ENCODE measurements around the gene HES5. TPM values are rescaled to one million over a fixed set of nuclear protein-coding genes. Genes with fewer than 3 reads are reported as not detected.

The HES5 gene
- total and polyA plus RNA-seq, 2 donors (not counting 1 experiment from before 2014, with no cell fraction given), result not detected

DNA sequence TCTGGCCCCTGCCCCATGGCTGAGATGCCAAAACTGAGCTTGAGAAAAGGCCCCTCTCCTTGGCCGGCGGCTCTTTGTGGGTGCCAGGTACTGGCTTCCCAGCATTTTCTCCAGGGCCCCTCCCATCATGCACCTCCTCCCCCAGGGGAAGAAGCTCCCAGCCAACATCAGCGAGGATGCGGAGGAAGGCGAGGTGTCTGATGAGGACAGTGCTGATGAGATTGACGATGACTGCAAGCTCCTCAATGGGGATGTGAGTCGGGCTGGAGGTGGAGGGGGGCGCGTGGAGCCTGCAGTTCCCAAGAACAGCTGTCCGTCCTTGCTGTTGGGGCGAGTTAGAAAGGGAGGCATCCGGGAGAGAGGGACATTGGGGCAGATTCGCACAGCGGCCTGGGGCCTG is 40.4 kb downstream of the HES5 start:
- Histone ChIP-seq H3K4me1 (ENCODE audit: control insufficient read depth, extremely low read depth, insufficient read depth, low read length) (no peaks in the 10 kb centered on the region), H3K79me2 (ENCODE audit: control insufficient read depth, insufficient read depth, low read length) (no peaks in the 10 kb centered on the region), H4K20me1 (ENCODE audit: control insufficient read depth, extremely low read depth, insufficient read depth, low read length) (no peaks in the 10 kb centered on the region), H3K4me2 (ENCODE audit: extremely low read depth, insufficient read depth, low read length) (no peak overlapping the region), H3K9me3 (ENCODE audit: control insufficient read depth, insufficient read depth, low read depth, low read length) (no peaks in the 10 kb centered on the region), H3K36me3 (ENCODE audit: control insufficient read depth, insufficient read depth, low read length) (no peaks in the 10 kb centered on the region), H3K4me3 (replicated peaks in 1 of 4; ENCODE audit: control extremely low read depth in 1 of 4, insufficient read depth in 1 of 4, low read depth in 3 of 4, low read length in 4 of 4) (no peak overlapping the region), H3K27me3 (ENCODE audit: control insufficient read depth, insufficient read depth, low read length) (no peaks in the 10 kb centered on the region), H3K27ac (ENCODE audit: insufficient read depth, low read length) (no peak overlapping the region), H3K9ac (ENCODE audit: insufficient read depth, low read length) (no peak overlapping the region), H2AFZ (ENCODE audit: low read length) (no peak overlapping the region)
- no peak for DNase-seq (ENCODE audit: low read depth in 2 of 2)
- TF ChIP-seq, protein P1, sequence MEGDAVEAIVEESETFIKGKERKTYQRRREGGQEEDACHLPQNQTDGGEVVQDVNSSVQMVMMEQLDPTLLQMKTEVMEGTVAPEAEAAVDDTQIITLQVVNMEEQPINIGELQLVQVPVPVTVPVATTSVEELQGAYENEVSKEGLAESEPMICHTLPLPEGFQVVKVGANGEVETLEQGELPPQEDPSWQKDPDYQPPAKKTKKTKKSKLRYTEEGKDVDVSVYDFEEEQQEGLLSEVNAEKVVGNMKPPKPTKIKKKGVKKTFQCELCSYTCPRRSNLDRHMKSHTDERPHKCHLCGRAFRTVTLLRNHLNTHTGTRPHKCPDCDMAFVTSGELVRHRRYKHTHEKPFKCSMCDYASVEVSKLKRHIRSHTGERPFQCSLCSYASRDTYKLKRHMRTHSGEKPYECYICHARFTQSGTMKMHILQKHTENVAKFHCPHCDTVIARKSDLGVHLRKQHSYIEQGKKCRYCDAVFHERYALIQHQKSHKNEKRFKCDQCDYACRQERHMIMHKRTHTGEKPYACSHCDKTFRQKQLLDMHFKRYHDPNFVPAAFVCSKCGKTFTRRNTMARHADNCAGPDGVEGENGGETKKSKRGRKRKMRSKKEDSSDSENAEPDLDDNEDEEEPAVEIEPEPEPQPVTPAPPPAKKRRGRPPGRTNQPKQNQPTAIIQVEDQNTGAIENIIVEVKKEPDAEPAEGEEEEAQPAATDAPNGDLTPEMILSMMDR (conservative IDR thresholded peaks at IDR 0.05 in 1 of 2, IDR thresholded peaks at IDR 0.05 in 1 of 2; ENCODE audit: low read depth in 1 of 2, low read length in 2 of 2), result no peak
- no peak for TF ChIP-seq EZH2 (IDR thresholded peaks at IDR 0.05; ENCODE audit: low read length, missing control alignments)

- Histone ChIP-seq H3K27ac (ENCODE audit: insufficient read depth, low read length) (no peak overlapping the region), H2AFZ (ENCODE audit: low read length) (no peak overlapping the region), H3K9ac (ENCODE audit: insufficient read depth, low read length) (no peak overlapping the region), H3K9me3 (ENCODE audit: control insufficient read depth, insufficient read depth, low read depth, low read length) (no peaks in the 10 kb centered on the region), H3K4me2 (ENCODE audit: extremely low read depth, insufficient read depth, low read length) (no peak overlapping the region), H3K4me3 (replicated peaks in 1 of 4; ENCODE audit: control extremely low read depth in 1 of 4, insufficient read depth in 1 of 4, low read depth in 3 of 4, low read length in 4 of 4) (no peak overlapping the region), H3K27me3 (ENCODE audit: control insufficient read depth, insufficient read depth, low read length) (no peaks in the 10 kb centered on the region), H3K4me1 (ENCODE audit: control insufficient read depth, extremely low read depth, insufficient read depth, low read length) (no peaks in the 10 kb centered on the region), H4K20me1 (ENCODE audit: control insufficient read depth, extremely low read depth, insufficient read depth, low read length) (no peaks in the 10 kb centered on the region), H3K79me2 (ENCODE audit: control insufficient read depth, insufficient read depth, low read length) (no peaks in the 10 kb centered on the region), H3K36me3 (ENCODE audit: control insufficient read depth, insufficient read depth, low read length) (no peaks in the 10 kb centered on the region)
- no peak for DNase-seq (ENCODE audit: low read depth in 2 of 2)
- TF ChIP-seq, protein P1 (conservative IDR thresholded peaks at IDR 0.05 in 1 of 2, IDR thresholded peaks at IDR 0.05 in 1 of 2; ENCODE audit: low read depth in 1 of 2, low read length in 2 of 2), result no peak
- TF ChIP-seq EZH2 (IDR thresholded peaks at IDR 0.05; ENCODE audit: low read length, missing control alignments), result no peak
These were observed 41.4 kb downstream of the HES5 start for GRCh38 chr1:2488688-2489087.

GRCh38 chr1:2486558-2486957 is 43.5 kb downstream of the HES5 start:
- no peak for DNase-seq (ENCODE audit: low read depth in 2 of 2)
- H2AFZ ChIP-seq (ENCODE audit: low read length), result no peak overlapping the region
- no peak overlapping the region for H3K4me2 ChIP-seq (ENCODE audit: extremely low read depth, insufficient read depth, low read length)
- H3K27me3 ChIP-seq (ENCODE audit: control insufficient read depth, insufficient read depth, low read length), result no peaks in the 10 kb centered on the region
- H3K27ac ChIP-seq (ENCODE audit: insufficient read depth, low read length), result no peak overlapping the region
- TF ChIP-seq, protein P1 (conservative IDR thresholded peaks at IDR 0.05 in 1 of 2, IDR thresholded peaks at IDR 0.05 in 1 of 2; ENCODE audit: low read depth in 1 of 2, low read length in 2 of 2), result no peak
- no peak for TF ChIP-seq EZH2 (IDR thresholded peaks at IDR 0.05; ENCODE audit: low read length, missing control alignments)
- no peaks in the 10 kb centered on the region for H3K4me1 ChIP-seq (ENCODE audit: control insufficient read depth, extremely low read depth, insufficient read depth, low read length)
- no peak overlapping the region for H3K9ac ChIP-seq (ENCODE audit: insufficient read depth, low read length)
- H3K36me3 ChIP-seq (ENCODE audit: control insufficient read depth, insufficient read depth, low read length), result no peaks in the 10 kb centered on the region
- no peaks in the 10 kb centered on the region for H3K9me3 ChIP-seq (ENCODE audit: control insufficient read depth, insufficient read depth, low read depth, low read length)
- no peaks in the 10 kb centered on the region for H4K20me1 ChIP-seq (ENCODE audit: control insufficient read depth, extremely low read depth, insufficient read depth, low read length)
- H3K79me2 ChIP-seq (ENCODE audit: control insufficient read depth, insufficient read depth, low read length), result no peaks in the 10 kb centered on the region
- H3K4me3 ChIP-seq (replicated peaks in 1 of 4; ENCODE audit: control extremely low read depth in 1 of 4, insufficient read depth in 1 of 4, low read depth in 3 of 4, low read length in 4 of 4), result no peak overlapping the region

Data from fibroblast of lung (primary cell).